K562 (cell line): ENCODE measurements around the gene TRIM4. TPM values are rescaled to one million over a fixed set of nuclear protein-coding genes. Genes with fewer than 3 reads are reported as not detected.
A peak's percentile ranks its signal among the peaks of the same experiment; 100 is the strongest.

ENCODE experiments used
- ATF7 ChIP-seq: fragments of 450-650 bp; IDR thresholded peaks from 2 replicates; pipeline ENCODE4 v1.7.1; 2014; ENCODE audit warnings: mild to moderate bottlenecking, moderate library complexity
- CREB1 ChIP-seq, 2 experiments: sonication (generic) in 1 of 2; formaldehyde crosslinking in 1 of 2; IDR thresholded peaks; 2 replicates each; pipeline versions ENCODE4 v1.6.1 to v1.8.0; 2012 to 2022; ENCODE audit warnings: inconsistent platforms in 1 of 2, mild to moderate bottlenecking in 1 of 2, missing genetic modification reagents in 1 of 2, moderate library complexity in 1 of 2
- HDAC3 ChIP-seq: fragments of 450-650 bp; IDR thresholded peaks from 2 replicates; pipeline ENCODE4 v1.6.1; 2018; ENCODE audit warnings: borderline replicate concordance, mild to moderate bottlenecking, moderate library complexity; ENCODE audit not compliant: partially characterized antibody
- HMGN3 ChIP-seq: IDR thresholded peaks from 2 replicates; pipeline ENCODE4 v1.6.1; 2011; ENCODE audit warnings: borderline replicate concordance, low read depth, mild to moderate bottlenecking, mixed read lengths, low read length; ENCODE audit not compliant: insufficient read length; ENCODE audit errors: extremely low read depth
- HNRNPLL ChIP-seq: fragments of 200-400 bp; formaldehyde crosslinking; IDR thresholded peaks from 2 replicates; pipeline ENCODE4 v1.6.1; 2017; ENCODE audit warnings: low read length, low read depth, mild to moderate bottlenecking; ENCODE audit not compliant: poor library complexity, severe bottlenecking
- HSF4 ChIP-seq: fragments of 250-450 bp; sonication (Bioruptor Pico); IDR thresholded peaks from 2 replicates; pipeline ENCODE4 v2.1.2; 2022; ENCODE audit warnings: mild to moderate bottlenecking, moderate library complexity, borderline replicate concordance
- ILF3 ChIP-seq: fragments of 450-650 bp; IDR thresholded peaks from 2 replicates; pipeline ENCODE4 v1.6.1; 2018; ENCODE audit warnings: antibody characterized with exemption, mild to moderate bottlenecking, moderate library complexity, borderline replicate concordance
- MLX ChIP-seq, 2 experiments: fragments of 450-650 bp in 1 of 2; sonication (generic) in 1 of 2; formaldehyde crosslinking; conservative IDR thresholded peaks; 2 replicates each; pipeline versions ENCODE4 v1.4.0 to v1.8.1; 2020 to 2022; ENCODE audit warnings: mild to moderate bottlenecking in 1 of 2, missing genetic modification reagents in 1 of 2
- POLR2A ChIP-seq: fragments of 450-650 bp; conservative IDR thresholded peaks from 2 replicates; pipeline ENCODE4 v1.6.1; 2016
- POLR2AphosphoS2 ChIP-seq: IDR thresholded peaks from 2 replicates; pipeline ENCODE4 v1.6.1; 2012; ENCODE audit warnings: low read length, improper control_type of control experiment
- ZNF232 ChIP-seq: sonication (generic); formaldehyde crosslinking; IDR thresholded peaks from 2 replicates; pipeline ENCODE4 v1.8.0; 2022; ENCODE audit warnings: mild to moderate bottlenecking, missing genetic modification reagents
- polyA plus RNA-seq, 8 experiments: library from polyadenylated mRNA; depleted of rRNA in 4 of 8; stranded (reverse) in 5 of 8; unstranded in 3 of 8; fragments of >200 nt; fragmentation: Nextera tagmentation in 2 of 8; fragmentation: Illumina TruSeq in 1 of 8; extraction: Ambion mirVana in 2 of 8; extraction: Trizol in 1 of 8; gene quantifications; 2 replicates each; pipeline versions ENCODE4 v1.2.1 to v1.2.3, GENCODE V29; 2011 to 2014; ENCODE audit warnings: inconsistent platforms in 1 of 8, missing spikeins in 1 of 8
- total RNA-seq, 7 experiments: library from RNA; depleted of rRNA in 6 of 7; stranded (reverse); fragments of >200 nt in 6 of 7; fragmentation: Illumina TruSeq in 2 of 7; extraction: Trizol in 2 of 7; gene quantifications; 2 replicates each; pipeline versions ENCODE4 v1.2.1 to v1.2.3, GENCODE V29; 2011 to 2021; ENCODE audit warnings: low replicate concordance in 1 of 7
- TF ChIP-seq, protein P1 (sequence below): fragments of 450-650 bp; IDR thresholded peaks from 2 replicates; pipeline ENCODE4 v1.6.1; 2016; ENCODE audit warnings: mild to moderate bottlenecking, moderate library complexity

TRIM4 gene
- total and polyA plus RNA-seq, 9 of the 15 experiments (the other 6 are each of a cell fraction or from before 2014, with no cell fraction given) = 6.2 to 28.3 (median 22.4) TPM

DNA sequence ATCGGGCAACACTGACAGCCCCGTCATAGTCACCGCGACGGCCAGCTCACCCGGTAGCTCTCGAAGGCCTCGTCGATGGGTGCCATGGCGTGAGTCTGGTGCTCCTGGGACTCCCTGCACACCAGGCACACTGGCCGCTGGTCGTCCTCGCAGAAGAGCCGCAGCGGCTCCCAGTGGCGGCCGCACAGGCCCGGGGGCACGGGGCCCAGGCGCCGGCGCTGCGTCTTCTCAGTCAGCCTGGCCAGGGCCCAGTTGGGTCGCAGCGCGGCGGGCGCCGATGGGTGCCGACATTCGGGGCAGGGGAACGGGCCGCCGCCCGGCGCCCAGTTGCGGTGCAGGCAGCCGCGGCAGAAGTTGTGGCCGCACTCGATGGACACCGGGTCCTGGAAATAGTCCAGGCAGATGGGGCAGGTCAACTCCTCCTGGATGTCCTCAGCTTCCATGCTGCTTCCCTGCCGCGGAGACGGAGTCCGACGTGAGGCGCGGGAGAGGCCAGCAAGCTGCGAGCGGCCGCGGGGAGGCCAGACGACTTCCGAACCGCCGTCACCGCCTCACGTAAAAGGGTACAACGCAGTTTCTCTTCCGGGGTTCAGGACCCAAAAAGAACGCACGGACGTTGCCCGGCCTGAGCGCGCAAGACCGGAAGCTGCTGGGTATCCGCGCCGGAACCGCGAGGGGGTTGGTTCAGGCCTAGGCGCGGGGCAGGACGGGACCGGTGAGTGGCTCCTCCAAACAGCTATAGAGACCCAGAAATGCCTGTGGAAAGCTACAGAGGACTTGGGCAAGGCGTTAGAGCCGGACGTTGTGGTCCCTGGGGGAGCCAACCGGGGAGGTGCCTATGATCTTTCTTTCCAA, at the start of gene TRIM4 (continued):
- TF ChIP-seq, protein P1, sequence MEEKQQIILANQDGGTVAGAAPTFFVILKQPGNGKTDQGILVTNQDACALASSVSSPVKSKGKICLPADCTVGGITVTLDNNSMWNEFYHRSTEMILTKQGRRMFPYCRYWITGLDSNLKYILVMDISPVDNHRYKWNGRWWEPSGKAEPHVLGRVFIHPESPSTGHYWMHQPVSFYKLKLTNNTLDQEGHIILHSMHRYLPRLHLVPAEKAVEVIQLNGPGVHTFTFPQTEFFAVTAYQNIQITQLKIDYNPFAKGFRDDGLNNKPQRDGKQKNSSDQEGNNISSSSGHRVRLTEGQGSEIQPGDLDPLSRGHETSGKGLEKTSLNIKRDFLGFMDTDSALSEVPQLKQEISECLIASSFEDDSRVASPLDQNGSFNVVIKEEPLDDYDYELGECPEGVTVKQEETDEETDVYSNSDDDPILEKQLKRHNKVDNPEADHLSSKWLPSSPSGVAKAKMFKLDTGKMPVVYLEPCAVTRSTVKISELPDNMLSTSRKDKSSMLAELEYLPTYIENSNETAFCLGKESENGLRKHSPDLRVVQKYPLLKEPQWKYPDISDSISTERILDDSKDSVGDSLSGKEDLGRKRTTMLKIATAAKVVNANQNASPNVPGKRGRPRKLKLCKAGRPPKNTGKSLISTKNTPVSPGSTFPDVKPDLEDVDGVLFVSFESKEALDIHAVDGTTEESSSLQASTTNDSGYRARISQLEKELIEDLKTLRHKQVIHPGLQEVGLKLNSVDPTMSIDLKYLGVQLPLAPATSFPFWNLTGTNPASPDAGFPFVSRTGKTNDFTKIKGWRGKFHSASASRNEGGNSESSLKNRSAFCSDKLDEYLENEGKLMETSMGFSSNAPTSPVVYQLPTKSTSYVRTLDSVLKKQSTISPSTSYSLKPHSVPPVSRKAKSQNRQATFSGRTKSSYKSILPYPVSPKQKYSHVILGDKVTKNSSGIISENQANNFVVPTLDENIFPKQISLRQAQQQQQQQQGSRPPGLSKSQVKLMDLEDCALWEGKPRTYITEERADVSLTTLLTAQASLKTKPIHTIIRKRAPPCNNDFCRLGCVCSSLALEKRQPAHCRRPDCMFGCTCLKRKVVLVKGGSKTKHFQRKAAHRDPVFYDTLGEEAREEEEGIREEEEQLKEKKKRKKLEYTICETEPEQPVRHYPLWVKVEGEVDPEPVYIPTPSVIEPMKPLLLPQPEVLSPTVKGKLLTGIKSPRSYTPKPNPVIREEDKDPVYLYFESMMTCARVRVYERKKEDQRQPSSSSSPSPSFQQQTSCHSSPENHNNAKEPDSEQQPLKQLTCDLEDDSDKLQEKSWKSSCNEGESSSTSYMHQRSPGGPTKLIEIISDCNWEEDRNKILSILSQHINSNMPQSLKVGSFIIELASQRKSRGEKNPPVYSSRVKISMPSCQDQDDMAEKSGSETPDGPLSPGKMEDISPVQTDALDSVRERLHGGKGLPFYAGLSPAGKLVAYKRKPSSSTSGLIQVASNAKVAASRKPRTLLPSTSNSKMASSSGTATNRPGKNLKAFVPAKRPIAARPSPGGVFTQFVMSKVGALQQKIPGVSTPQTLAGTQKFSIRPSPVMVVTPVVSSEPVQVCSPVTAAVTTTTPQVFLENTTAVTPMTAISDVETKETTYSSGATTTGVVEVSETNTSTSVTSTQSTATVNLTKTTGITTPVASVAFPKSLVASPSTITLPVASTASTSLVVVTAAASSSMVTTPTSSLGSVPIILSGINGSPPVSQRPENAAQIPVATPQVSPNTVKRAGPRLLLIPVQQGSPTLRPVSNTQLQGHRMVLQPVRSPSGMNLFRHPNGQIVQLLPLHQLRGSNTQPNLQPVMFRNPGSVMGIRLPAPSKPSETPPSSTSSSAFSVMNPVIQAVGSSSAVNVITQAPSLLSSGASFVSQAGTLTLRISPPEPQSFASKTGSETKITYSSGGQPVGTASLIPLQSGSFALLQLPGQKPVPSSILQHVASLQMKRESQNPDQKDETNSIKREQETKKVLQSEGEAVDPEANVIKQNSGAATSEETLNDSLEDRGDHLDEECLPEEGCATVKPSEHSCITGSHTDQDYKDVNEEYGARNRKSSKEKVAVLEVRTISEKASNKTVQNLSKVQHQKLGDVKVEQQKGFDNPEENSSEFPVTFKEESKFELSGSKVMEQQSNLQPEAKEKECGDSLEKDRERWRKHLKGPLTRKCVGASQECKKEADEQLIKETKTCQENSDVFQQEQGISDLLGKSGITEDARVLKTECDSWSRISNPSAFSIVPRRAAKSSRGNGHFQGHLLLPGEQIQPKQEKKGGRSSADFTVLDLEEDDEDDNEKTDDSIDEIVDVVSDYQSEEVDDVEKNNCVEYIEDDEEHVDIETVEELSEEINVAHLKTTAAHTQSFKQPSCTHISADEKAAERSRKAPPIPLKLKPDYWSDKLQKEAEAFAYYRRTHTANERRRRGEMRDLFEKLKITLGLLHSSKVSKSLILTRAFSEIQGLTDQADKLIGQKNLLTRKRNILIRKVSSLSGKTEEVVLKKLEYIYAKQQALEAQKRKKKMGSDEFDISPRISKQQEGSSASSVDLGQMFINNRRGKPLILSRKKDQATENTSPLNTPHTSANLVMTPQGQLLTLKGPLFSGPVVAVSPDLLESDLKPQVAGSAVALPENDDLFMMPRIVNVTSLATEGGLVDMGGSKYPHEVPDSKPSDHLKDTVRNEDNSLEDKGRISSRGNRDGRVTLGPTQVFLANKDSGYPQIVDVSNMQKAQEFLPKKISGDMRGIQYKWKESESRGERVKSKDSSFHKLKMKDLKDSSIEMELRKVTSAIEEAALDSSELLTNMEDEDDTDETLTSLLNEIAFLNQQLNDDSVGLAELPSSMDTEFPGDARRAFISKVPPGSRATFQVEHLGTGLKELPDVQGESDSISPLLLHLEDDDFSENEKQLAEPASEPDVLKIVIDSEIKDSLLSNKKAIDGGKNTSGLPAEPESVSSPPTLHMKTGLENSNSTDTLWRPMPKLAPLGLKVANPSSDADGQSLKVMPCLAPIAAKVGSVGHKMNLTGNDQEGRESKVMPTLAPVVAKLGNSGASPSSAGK = peak; percentile 67
- TF ChIP-seq MLX (CRISPR knock-in tag; conservative IDR thresholded peaks at IDR 0.05) = no peak
- TF ChIP-seq CREB1 (IDR thresholded peaks at IDR 0.05) = peak; percentile 64
- TF ChIP-seq CREB1 (CRISPR knock-in tag; IDR thresholded peaks at IDR 0.05) = peak; percentile 75
- TF ChIP-seq HDAC3 = no peak
- TF ChIP-seq ILF3 = 0 out of 2 replicates have a peak, but pooled peaks have one; percentile 87
- no peak for TF ChIP-seq HSF4 (CRISPR knock-in tag)
- peak; percentile 77; the same call in 1 of the 2 replicates for TF ChIP-seq ATF7
- peak; percentile 77 for TF ChIP-seq HNRNPLL
- peak; percentile 33; the same call in 1 of the 2 replicates for TF ChIP-seq ZNF232 (CRISPR knock-in tag)
- no peak for TF ChIP-seq HMGN3
- TF ChIP-seq POLR2AphosphoS2 = peak; percentile 37; the same call in 1 of the 2 replicates
- TF ChIP-seq POLR2A = peak; percentile 93
